Hypothalamus (tissue), 51 donors: ENCODE data around the gene ARNT2.

ENCODE experiments used
- DNase-seq, 51 donors: peaks; one replicate each; lab custom pipeline; 2025; lab: John Stamatoyannopoulos, UW

The ARNT2 gene

GRCh38 chr15:80487839-80488390 is 83.7 kb downstream of the ARNT2 start:
- no peak for DNase-seq

- DNase-seq: no peak
Measured at GRCh38 chr15:80489030-80489594, 84.9 kb downstream of the ARNT2 start.

- no peak for DNase-seq
Measured at GRCh38 chr15:80490431-80490990, 86.3 kb downstream of the ARNT2 start.

GRCh38 chr15:80491163-80491847 is 87.1 kb downstream of the ARNT2 start:
- DNase-seq: no peak

GRCh38 chr15:80492409-80492808 is 88.2 kb downstream of the ARNT2 start:
- DNase-seq: no peak

GRCh38 chr15:80492874-80493273 is 88.7 kb downstream of the ARNT2 start:
- DNase-seq: no peak

GRCh38 chr15:80494351-80494751 is 90.2 kb downstream of the ARNT2 start:
- DNase-seq: no peak

GRCh38 chr15:80494756-80495155 is 90.6 kb downstream of the ARNT2 start:
- no peak for DNase-seq

GRCh38 chr15:80495401-80495942 is 91.3 kb downstream of the ARNT2 start:
- no peak for DNase-seq

- no peak for DNase-seq
Measured at GRCh38 chr15:80496096-80496495, 91.9 kb downstream of the ARNT2 start.

- DNase-seq: no peak
Measured at GRCh38 chr15:80497221-80497620, 93.0 kb downstream of the ARNT2 start.

GRCh38 chr15:80498652-80499051 is 94.5 kb downstream of the ARNT2 start:
- no peak for DNase-seq

- DNase-seq: no peak
Measured at GRCh38 chr15:80500021-80500420, 95.8 kb downstream of the ARNT2 start.

GRCh38 chr15:80501476-80501875 is 97.3 kb downstream of the ARNT2 start:
- no peak for DNase-seq

- DNase-seq: no peak
Measured at GRCh38 chr15:80502782-80503181, 98.6 kb downstream of the ARNT2 start.

- DNase-seq: no peak
Measured at GRCh38 chr15:80503319-80503952, 99.3 kb downstream of the ARNT2 start.

GRCh38 chr15:80504931-80505330 is 100.7 kb downstream of the ARNT2 start:
- no peak for DNase-seq

- DNase-seq: no peak
Measured at GRCh38 chr15:80506286-80506893, 102.2 kb downstream of the ARNT2 start.

GRCh38 chr15:80507131-80507530 is 102.9 kb downstream of the ARNT2 start:
- DNase-seq: no peak

GRCh38 chr15:80507638-80508316 is 103.6 kb downstream of the ARNT2 start:
- peak in 1 of 51 donors; percentile 16 for DNase-seq
